HepG2 (cell line): Measurements from ENCODE around the gene ILKAP. TPM values are rescaled to one million over a fixed set of nuclear protein-coding genes. Genes with fewer than 3 reads are reported as not detected.
A peak's percentile ranks its signal among the peaks of the same experiment; 100 is the strongest.

Source experiments
- ATAC-seq: fragments of 200-7000 bp; cut with Tn5 transposase; 3 replicates; pipeline ENCODE4 v1.9.1; 2020; ENCODE audit warnings: mild to moderate bottlenecking, moderate library complexity
- BruUV-seq: library from RNA; stranded (reverse); fragments of 400-500 nt; replicated peaks from 2 replicates; lab custom pipeline; 2021; lab: Mats Ljungman, UMichigan
- CTCF ChIA-PET: fragments of 300-600 bp; formaldehyde crosslinking; extraction: SDS; loops from one replicate; lab custom pipeline; 2021; ENCODE audit warnings: low total read pairs, inconsistent platforms, low intra/inter-chr PET ratio; lab: Yijun Ruan, JAX
- POLR2A ChIA-PET: fragments of 350-600 bp; sonication (Branson Sonifier 250); formaldehyde crosslinking; loops from one replicate; lab custom pipeline; 2020; ENCODE audit warnings: antibody characterized with exemption, inconsistent platforms; lab: Yijun Ruan, JAX
- DNase-seq: peaks from one replicate; pipeline ENCODE4 v3.0.0-alpha.2; 2015; ENCODE audit warnings: low spot score
- FAIRE-seq: peaks from 3 replicates; lab custom pipeline; 2011; peaks lifted over from hg19 to GRCh38; lab: Jason Lieb, UNC
- H2AFZ ChIP-seq: one replicate; pipeline ENCODE4 v1.6.1; 2011; ENCODE audit warnings: low read length, inconsistent platforms
- H3K27ac ChIP-seq: fragments of 300-600 bp; 3 replicates; pipeline ENCODE4 v1.8.0; 2011; ENCODE audit warnings: mixed run types, mild to moderate bottlenecking, mixed read lengths, low read length, inconsistent platforms; ENCODE audit not compliant: insufficient read depth; ENCODE audit errors: extremely low read length
- H3K27me3 ChIP-seq, 2 experiments: fragments of 200-600 bp in 1 of 2; 2 replicates in 1 of 2; 3 replicates in 1 of 2; pipeline versions ENCODE4 v1.6.0 to v1.8.0; 2011; ENCODE audit warnings: low read length in 2 of 2, mild to moderate bottlenecking in 2 of 2, moderate library complexity in 2 of 2, inconsistent platforms in 1 of 2; ENCODE audit not compliant: insufficient read depth in 2 of 2, control insufficient read depth in 1 of 2
- H3K36me3 ChIP-seq, 2 experiments: fragments of 200-600 bp in 1 of 2; replicated peaks in 1 of 2; 2 replicates in 1 of 2; 3 replicates in 1 of 2; pipeline versions ENCODE4 v1.5.1 to v1.8.0; 2011; ENCODE audit warnings: low read length in 2 of 2, inconsistent platforms in 1 of 2; ENCODE audit not compliant: insufficient read depth in 2 of 2, control insufficient read depth in 1 of 2
- H3K4me1 ChIP-seq: 2 replicates; pipeline ENCODE4 v1.5.1; 2012; ENCODE audit warnings: low read length, inconsistent platforms; ENCODE audit not compliant: insufficient read depth
- H3K4me2 ChIP-seq: 2 replicates; pipeline ENCODE4 v1.6.0; 2011; ENCODE audit warnings: low read depth, low read length, inconsistent platforms
- H3K4me3 ChIP-seq, 3 experiments: fragments of 200-600 bp in 1 of 3; sonication (generic), shearing (Covaris generic) in 1 of 3; replicated peaks in 1 of 3; 2 replicates each; pipeline ENCODE4 v1.5.1; 2011 to 2016; ENCODE audit warnings: low read length in 3 of 3, inconsistent platforms in 2 of 3, low read depth in 2 of 3, mild to moderate bottlenecking in 2 of 3, control low read depth in 1 of 3, mixed read lengths in 1 of 3; ENCODE audit not compliant: insufficient read depth in 1 of 3
- H3K79me2 ChIP-seq: one replicate; pipeline ENCODE4 v1.6.1; 2011; ENCODE audit warnings: low read length, inconsistent platforms; ENCODE audit not compliant: insufficient read depth
- H3K9ac ChIP-seq: 2 replicates; pipeline ENCODE4 v1.6.0; 2011; ENCODE audit warnings: mild to moderate bottlenecking, low read depth, low read length, inconsistent platforms; ENCODE audit not compliant: insufficient read depth
- H3K9me3 ChIP-seq: 2 replicates; pipeline ENCODE4 v1.5.1; 2012; ENCODE audit warnings: mild to moderate bottlenecking, low read length
- H4K20me1 ChIP-seq: 2 replicates; pipeline ENCODE4 v1.6.0; 2011; ENCODE audit warnings: inconsistent platforms, mild to moderate bottlenecking, low read length, moderate library complexity; ENCODE audit not compliant: insufficient read depth
- HINFP ChIP-seq: sonication (generic); formaldehyde crosslinking; IDR thresholded peaks from 2 replicates; pipeline ENCODE4 v1.4.0; 2020; ENCODE audit warnings: low read depth, mild to moderate bottlenecking, missing genetic modification reagents
- MAFF ChIP-seq: IDR thresholded peaks from 2 replicates; pipeline ENCODE4 v1.6.1; 2011; ENCODE audit warnings: low read depth, low read length, improper control_type of control experiment
- MLLT10 ChIP-seq: sonication (generic); formaldehyde crosslinking; IDR thresholded peaks from 2 replicates; pipeline ENCODE4 v1.4.0; 2020; ENCODE audit warnings: missing genetic modification reagents
- MTA1 ChIP-seq: sonication (generic); formaldehyde crosslinking; IDR thresholded peaks from 2 replicates; pipeline ENCODE4 v1.4.0; 2020; ENCODE audit warnings: missing genetic modification reagents, mild to moderate bottlenecking, borderline replicate concordance
- ZFYVE20 ChIP-seq: sonication (generic); formaldehyde crosslinking; IDR thresholded peaks from 2 replicates; pipeline ENCODE4 v1.8.0; 2023; ENCODE audit warnings: low read depth, mild to moderate bottlenecking, moderate library complexity, missing genetic modification reagents, borderline replicate concordance
- ZNF136 ChIP-seq: sonication (generic); formaldehyde crosslinking; IDR thresholded peaks from 2 replicates; pipeline ENCODE4 v1.8.1; 2022; ENCODE audit warnings: low read depth, mild to moderate bottlenecking, moderate library complexity, missing genetic modification reagents
- ZNF138 ChIP-seq: sonication (generic); formaldehyde crosslinking; IDR thresholded peaks from 2 replicates; pipeline ENCODE4 v1.5.0; 2020; ENCODE audit warnings: mild to moderate bottlenecking, low read depth, missing genetic modification reagents
- ZNF44 ChIP-seq: sonication (generic); formaldehyde crosslinking; IDR thresholded peaks from 2 replicates; pipeline ENCODE4 v1.5.1; 2020; ENCODE audit warnings: mild to moderate bottlenecking, missing genetic modification reagents
- ZNF75D ChIP-seq: sonication (generic); formaldehyde crosslinking; IDR thresholded peaks from 2 replicates; pipeline ENCODE4 v1.8.1; 2023; ENCODE audit warnings: missing genetic modification reagents, mild to moderate bottlenecking, borderline replicate concordance
- WGBS: methylation state at CpG from one replicate; pipeline ENCODE4 v1.1.6; 2017; ENCODE audit warnings: low lambda C conversion rate; 5-methylcytosine and 5-hydroxymethylcytosine counted together
- in situ Hi-C: cut with HindIII; loops from 2 replicates; pipeline ENCODE4 v1.10.0; 2017; ENCODE audit warnings: low pct_unique_long_range_greater_than_20kb; ENCODE audit not compliant: extremely low pct_ligation_motif_present
- intact Hi-C: fragments of 100-400 bp; cut with micrococcal nuclease; formaldehyde crosslinking; loops from one replicate; pipeline ENCODE4 v1.10.0; 2022; ENCODE audit not compliant: unreplicated experiment
- polyA plus RNA-seq, 8 experiments: library from polyadenylated mRNA; depleted of rRNA in 3 of 8; stranded (reverse) in 7 of 8; unstranded in 1 of 8; fragments of >200 nt; fragmentation: Illumina TruSeq in 4 of 8; extraction: Trizol in 4 of 8; gene quantifications; 2 replicates each; pipeline versions ENCODE4 v1.2.1 to v1.2.3, GENCODE V29; 2011 to 2016; ENCODE audit warnings: low read depth in 4 of 8, missing spikeins in 1 of 8, mixed read lengths in 1 of 8; ENCODE audit not compliant: insufficient read depth in 1 of 8
- total RNA-seq, 5 experiments: library from RNA; depleted of rRNA; stranded (reverse); fragments of >200 nt; fragmentation: Illumina TruSeq; extraction: Trizol; gene quantifications; 2 replicates each; pipeline ENCODE4 v1.2.3, GENCODE V29; 2016; ENCODE audit warnings: low read depth in 1 of 5

ILKAP gene
- total and polyA plus RNA-seq, 2 of the 13 experiments (the other 11 are each of a cell fraction or from before 2014, with no cell fraction given), result 29.6 to 33.1 TPM

- Histone ChIP-seq H3K4me2 (no peak overlapping the region), H2AFZ (no peak overlapping the region), H3K4me3 (no peak overlapping the region)
- FAIRE-seq, result no peak
- 69% methylated on average over 11 of the region's 11 CpGs for WGBS
- TF ChIP-seq HINFP (CRISPR knock-in tag) (0 out of 2 replicates have a peak, but pooled peaks have one; percentile 39), ZNF136 (no peak)
- TF ChIP-seq, all 625 proteins: peak for 1
- intact Hi-C loops (no loop called here), in situ Hi-C loops (no loop called here)
- Histone ChIP-seq H3K27ac (no peak overlapping the region), H3K27me3 (peaks cover 0 to 6% of the 10 kb centered on the region in 2 experiments; a peak in 3 of 5 replicates), H3K4me1 (peaks cover 22% of the 10 kb centered on the region), H3K9ac (no peak overlapping the region), H3K9me3 (no peaks in the 10 kb centered on the region), H4K20me1 (no peaks in the 10 kb centered on the region), H3K36me3 (no peaks in the 10 kb centered on the region), H3K79me2 (no peaks in the 10 kb centered on the region)
- no peak for DNase-seq
- no peak for ATAC-seq
- BruUV-seq, result no TSS peak
- ChIA-PET CTCF (no interaction called here), POLR2A (interaction anchor here (1.8 kb wide), 1 partner anchor 31 kb away, joined by 8 read pairs; the partner anchor contains the start of gene ILKAP)
Measured at GRCh38 chr2:238235331-238235732, 31.8 kb upstream of the ILKAP start.

GRCh38 chr2:238233625-238234024, 30.1 kb upstream of the ILKAP start:
- in situ Hi-C loops, result no loop called here
- Histone ChIP-seq H3K9me3 (no peaks in the 10 kb centered on the region), H3K4me3 (no peak overlapping the region), H3K9ac (no peak overlapping the region), H3K36me3 (no peaks in the 10 kb centered on the region), H2AFZ (no peak overlapping the region), H4K20me1 (no peaks in the 10 kb centered on the region), H3K27ac (no peak overlapping the region), H3K4me2 (no peak overlapping the region), H3K27me3 (peaks cover 0 to 22% of the 10 kb centered on the region in 2 experiments; a peak in 4 of 5 replicates), H3K79me2 (no peaks in the 10 kb centered on the region), H3K4me1 (peaks cover 13% of the 10 kb centered on the region)
- intact Hi-C loops, result no loop called here
- no peak for DNase-seq
- TF ChIP-seq MTA1 (no peak), ZNF44 (CRISPR knock-in tag) (no peak), MAFF (no peak), ZNF138 (CRISPR knock-in tag) (no peak), ZNF75D (CRISPR knock-in tag) (no peak), MLLT10 (no peak), ZFYVE20 (CRISPR knock-in tag) (no peak)
- ChIA-PET CTCF (no interaction called here), POLR2A (interaction anchor here (0.5 to 1.8 kb wide), 9 partner anchors 10 to 823 kb away, joined by 3 to 8 read pairs (median 6); partner anchors contain the start of genes ILKAP and SCLY)
- no TSS peak for BruUV-seq
- FAIRE-seq, result no peak
- ATAC-seq, result no peak
- 67% methylated on average over 12 of the region's 12 CpGs for WGBS
